ENCODE data around the gene MAPK8IP3. TPM values are rescaled to one million over a fixed set of nuclear protein-coding genes. Genes with fewer than 3 reads are reported as not detected.

MAPK8IP3 gene
- total RNA-seq, 1 donor from 2014 or later: 37.5 TPM

GRCh38 chr16:1770328-1771187, 64.6 kb downstream of the MAPK8IP3 start:
- H3K4me3 ChIP-seq (ENCODE audit: low read depth, low read length): peak overlapping the region; percentile 85
- TF ChIP-seq, protein P1, sequence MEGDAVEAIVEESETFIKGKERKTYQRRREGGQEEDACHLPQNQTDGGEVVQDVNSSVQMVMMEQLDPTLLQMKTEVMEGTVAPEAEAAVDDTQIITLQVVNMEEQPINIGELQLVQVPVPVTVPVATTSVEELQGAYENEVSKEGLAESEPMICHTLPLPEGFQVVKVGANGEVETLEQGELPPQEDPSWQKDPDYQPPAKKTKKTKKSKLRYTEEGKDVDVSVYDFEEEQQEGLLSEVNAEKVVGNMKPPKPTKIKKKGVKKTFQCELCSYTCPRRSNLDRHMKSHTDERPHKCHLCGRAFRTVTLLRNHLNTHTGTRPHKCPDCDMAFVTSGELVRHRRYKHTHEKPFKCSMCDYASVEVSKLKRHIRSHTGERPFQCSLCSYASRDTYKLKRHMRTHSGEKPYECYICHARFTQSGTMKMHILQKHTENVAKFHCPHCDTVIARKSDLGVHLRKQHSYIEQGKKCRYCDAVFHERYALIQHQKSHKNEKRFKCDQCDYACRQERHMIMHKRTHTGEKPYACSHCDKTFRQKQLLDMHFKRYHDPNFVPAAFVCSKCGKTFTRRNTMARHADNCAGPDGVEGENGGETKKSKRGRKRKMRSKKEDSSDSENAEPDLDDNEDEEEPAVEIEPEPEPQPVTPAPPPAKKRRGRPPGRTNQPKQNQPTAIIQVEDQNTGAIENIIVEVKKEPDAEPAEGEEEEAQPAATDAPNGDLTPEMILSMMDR (conservative IDR thresholded peaks at IDR 0.05; ENCODE audit: low read depth, low read length): no peak
- DNase-seq (ENCODE audit: low read depth): no peak

GRCh38 chr16:1771188-1771863, 65.3 kb downstream of the MAPK8IP3 start, which contains the start of gene NME3:
Gene NME3 (minus strand): TSS chr16:1771543. CDS start chr16:1771534, 9 bp downstream.
- TF ChIP-seq, protein P1 (conservative IDR thresholded peaks at IDR 0.05; ENCODE audit: low read depth, low read length): no peak
- no peak for DNase-seq (ENCODE audit: low read depth)
- peak within 1 kb of the TSS; percentile 85 for H3K4me3 ChIP-seq (ENCODE audit: low read depth, low read length)

DNA sequence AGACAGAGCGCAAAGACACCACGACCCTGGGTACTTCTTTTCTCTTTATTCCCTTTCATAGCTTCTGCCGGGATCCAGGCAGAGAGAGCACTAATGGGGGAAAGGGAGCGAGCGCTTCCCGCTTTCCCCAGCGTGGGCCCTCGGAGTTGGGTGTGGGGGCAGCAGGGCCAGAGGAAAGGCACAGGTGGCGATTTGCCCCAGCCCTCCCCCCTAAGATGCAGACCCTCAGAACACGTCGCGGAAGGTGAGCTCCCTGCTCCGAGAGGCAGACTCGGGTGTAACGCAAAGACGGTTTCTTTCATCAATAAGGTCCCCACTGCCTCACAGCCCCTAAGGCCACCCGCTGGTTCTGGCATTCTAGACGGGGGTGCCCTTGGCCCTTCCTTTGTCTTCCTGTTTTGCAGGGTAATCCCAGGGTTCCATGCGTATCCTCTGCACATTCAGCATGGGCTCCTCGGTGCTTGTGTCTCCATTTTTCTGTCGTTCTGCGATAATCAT, 65.9 kb downstream of the MAPK8IP3 start:
- peak overlapping the region; percentile 85 for H3K4me3 ChIP-seq (ENCODE audit: low read depth, low read length)
- TF ChIP-seq, protein P1 (conservative IDR thresholded peaks at IDR 0.05; ENCODE audit: low read depth, low read length): no peak

GRCh38 chr16:1772362-1772907, 66.4 kb downstream of the MAPK8IP3 start, which contains the start of gene EME2:
Gene EME2 (plus strand): TSS chr16:1772810. CDS start chr16:1773228, 418 bp downstream.
- TF ChIP-seq, protein P1 (conservative IDR thresholded peaks at IDR 0.05; ENCODE audit: low read depth, low read length): no peak
- peak within 1 kb of the TSS; percentile 85 for H3K4me3 ChIP-seq (ENCODE audit: low read depth, low read length)
- no peak for DNase-seq (ENCODE audit: low read depth)

More for the DNA sequence above, 65.9 kb downstream of the MAPK8IP3 start:
- no peak for DNase-seq (ENCODE audit: low read depth)

DNA sequence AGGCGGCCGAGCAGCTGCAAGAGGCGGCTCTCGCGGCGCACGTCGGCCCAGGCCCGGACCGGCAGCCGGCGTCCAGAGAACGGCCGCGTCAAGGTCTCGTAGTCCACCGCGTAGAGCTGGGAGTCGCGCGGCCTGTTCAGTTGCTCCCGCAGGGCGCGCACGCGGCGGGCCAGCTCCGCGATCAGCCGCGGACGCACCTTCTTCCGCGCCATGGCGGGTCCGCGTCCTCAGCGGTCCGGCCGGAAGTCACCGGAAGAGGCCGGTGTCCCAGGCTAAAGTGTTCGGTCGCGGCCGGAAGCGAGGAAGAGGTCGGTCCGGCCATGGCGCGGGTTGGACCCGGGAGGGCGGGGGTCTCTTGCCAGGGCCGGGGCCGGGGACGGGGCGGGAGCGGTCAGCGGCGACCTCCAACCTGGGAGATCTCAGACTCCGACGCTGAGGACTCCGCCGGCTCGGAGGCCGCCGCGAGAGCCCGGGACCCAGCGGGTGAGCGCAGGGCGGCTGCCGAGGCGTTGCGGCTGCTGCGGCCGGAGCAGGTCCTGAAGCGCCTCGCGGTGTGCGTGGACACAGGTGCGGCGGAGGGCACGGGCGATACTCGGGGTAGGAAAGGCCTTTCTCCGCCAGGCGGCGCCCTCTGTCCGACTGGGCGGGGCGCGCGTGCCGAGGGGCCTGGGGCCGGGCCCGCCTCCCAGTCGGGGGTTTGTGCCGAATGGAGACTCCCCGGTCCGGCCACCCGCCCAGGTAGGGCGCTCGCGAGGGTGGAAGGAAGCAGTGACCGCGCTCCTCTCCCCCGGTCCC, 67.1 kb downstream of the MAPK8IP3 start, which contains the start of gene MRPS34:
Gene MRPS34 (minus strand): TSS at position 227 of the 795 bp plus-strand sequence. CDS start 15 bp downstream, at position 212.
- DNase-seq (ENCODE audit: low read depth): no peak
- TF ChIP-seq, protein P1 (conservative IDR thresholded peaks at IDR 0.05; ENCODE audit: low read depth, low read length): peak; percentile 66
- peak within 1 kb of the TSS; percentile 85 for H3K4me3 ChIP-seq (ENCODE audit: low read depth, low read length)

Measured in epithelial cell of proximal tubule (primary cell).